Kidney glomerular epithelial cell (primary cell): ENCODE results near the gene NPL.

Source experiments
- DNase-seq: peaks from one replicate; lab custom pipeline; 2025; lab: John Stamatoyannopoulos, UW

NPL gene

GRCh38 chr1:182789138-182790076 lies at the start of gene NPL:
Gene NPL (plus strand): TSS chr1:182789773. CDS start chr1:182794372, 4,599 bp downstream.
- DNase-seq: peak; percentile 47

- DNase-seq: no peak
Measured at GRCh38 chr1:182740120-182740519, 49.5 kb upstream of the NPL start.

DNA sequence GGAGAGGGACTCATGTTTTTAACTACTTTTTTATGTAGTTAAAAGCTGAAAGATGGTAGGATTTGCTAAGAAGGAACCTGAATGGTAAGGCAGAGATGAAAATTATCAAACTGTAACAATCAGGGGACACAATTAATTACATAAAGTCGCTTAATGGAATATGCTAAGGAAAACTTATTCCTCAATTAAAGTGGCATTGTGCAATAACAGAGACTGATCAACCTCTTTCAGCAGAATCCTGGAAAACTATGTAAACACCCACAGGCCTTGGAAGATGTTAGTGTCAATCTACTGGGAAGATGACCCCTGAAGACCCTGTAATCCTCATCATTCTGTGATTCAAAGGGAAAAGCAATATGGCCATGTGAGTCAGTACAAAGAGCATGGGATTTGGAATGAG lies 46.8 kb upstream of the NPL start:
- no peak for DNase-seq

- no peak for DNase-seq
Measured at GRCh38 chr1:182752077-182752988, 37.2 kb upstream of the NPL start.

- no peak for DNase-seq
Measured at GRCh38 chr1:182754087-182754486, 35.5 kb upstream of the NPL start.

- DNase-seq: no peak
Measured at GRCh38 chr1:182754543-182755314, 34.8 kb upstream of the NPL start.

DNA sequence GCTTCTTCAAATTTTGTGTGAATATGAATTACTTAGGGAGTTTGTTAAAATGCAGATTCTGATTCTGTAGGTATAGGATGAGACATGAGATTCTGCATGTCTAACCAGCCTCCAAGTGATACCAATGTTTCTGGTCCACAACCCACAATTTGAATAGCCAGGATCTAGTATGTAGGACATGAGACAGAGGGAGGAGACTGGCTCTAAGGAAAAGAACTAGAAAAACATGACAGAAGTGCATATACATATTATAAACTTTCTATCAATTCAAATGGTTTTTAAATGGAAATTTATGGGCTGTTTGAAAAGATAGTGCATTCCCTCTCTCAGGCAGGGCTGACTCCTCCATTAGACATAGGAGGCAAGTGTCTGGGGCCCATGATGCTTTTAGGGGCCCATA lies 33.9 kb upstream of the NPL start:
- no peak for DNase-seq

- DNase-seq: no peak
Measured at GRCh38 chr1:182756423-182756822, 33.1 kb upstream of the NPL start.

DNA sequence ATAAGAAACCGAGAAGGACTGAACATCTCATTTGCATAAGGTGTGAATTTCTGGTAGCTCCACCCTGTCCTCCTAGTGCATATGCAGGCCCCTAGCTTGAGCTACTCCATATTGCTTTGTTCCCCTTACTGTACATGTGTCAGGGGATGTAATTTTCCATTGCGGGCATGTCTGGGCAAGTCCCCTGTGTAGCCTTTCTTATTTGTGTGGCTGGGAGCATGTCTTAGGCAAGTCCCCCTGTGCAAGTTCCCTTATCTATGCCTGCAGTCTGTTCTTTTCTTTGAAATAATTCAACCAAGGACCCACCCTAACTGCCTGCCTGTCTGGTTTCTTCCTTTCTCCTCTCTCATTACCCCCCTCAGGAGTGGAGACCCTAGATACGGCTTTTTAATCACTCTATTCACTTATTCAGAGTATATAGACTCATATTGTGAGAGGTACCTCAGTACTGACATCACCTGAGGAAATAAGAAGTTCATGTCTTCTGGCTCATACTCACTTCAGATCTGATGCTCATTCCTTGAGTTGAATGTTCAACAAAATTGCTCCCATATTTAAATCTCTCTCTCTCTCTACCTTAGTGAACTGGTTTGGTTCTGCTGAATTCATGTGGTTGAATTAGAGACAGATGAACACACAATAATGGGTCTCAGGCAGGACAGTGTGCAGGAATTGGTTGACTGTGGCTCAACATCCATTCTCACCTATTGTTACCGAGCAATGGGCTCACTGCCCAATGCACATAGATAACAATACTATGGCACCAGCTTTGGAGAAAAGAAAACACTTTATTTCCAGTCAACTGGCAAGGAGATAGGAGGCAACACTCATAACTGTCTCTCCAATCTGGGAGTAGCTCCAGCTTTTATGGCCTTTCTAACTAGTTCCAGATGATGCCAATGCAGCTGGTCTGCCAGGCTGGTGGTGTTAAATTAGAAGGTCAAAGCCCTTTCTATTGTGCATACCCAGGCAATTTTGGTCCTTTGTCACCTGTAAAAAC lies 27.9 kb upstream of the NPL start:
- DNase-seq: no peak

GRCh38 chr1:182762536-182762935 lies 27.0 kb upstream of the NPL start:
- DNase-seq: no peak

- DNase-seq: no peak
Measured at GRCh38 chr1:182764029-182764727, 25.4 kb upstream of the NPL start.

GRCh38 chr1:182765391-182765790 lies 24.2 kb upstream of the NPL start:
- no peak for DNase-seq

DNA sequence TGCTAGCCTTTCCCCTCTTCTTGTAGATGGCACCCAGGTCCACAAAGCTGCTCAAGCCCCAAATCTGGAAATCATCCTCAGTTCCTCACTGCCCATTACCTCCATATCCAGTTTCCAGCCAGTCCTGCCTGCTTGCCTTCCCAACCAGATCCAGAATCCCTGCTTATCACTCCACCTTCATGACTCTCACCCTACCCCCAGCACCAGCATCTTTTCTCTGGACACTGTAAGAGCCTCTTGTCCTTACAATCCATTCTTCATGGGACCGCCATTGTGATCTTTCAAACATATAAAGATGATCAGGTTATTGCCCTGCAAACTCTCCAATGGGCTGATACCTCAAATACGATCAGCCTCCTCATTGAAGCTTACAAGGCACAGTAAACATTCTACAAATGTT lies 23.5 kb upstream of the NPL start:
- no peak for DNase-seq

- DNase-seq: no peak
Measured at GRCh38 chr1:182766881-182767645, 22.5 kb upstream of the NPL start.

DNA sequence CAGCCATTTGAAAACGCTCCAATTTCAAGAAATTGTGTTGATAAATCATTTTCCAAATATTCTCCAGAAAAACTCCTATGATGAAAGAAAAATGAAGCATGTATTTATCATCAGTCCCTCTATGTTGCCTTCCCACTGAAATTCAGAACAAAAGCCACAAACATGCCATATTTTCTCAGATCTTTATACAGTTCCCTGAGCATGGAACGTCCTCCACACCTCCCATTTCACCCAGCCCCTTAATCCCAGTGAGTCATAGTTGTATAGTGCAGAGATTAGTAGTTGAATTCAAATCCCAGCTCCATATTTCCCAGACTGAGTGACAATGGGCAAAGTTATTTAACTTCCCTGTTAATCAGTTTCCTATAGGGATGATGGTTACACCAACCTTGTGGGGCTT lies 20.6 kb upstream of the NPL start:
- no peak for DNase-seq

GRCh38 chr1:182770232-182770631 lies 19.3 kb upstream of the NPL start:
- DNase-seq: no peak

- DNase-seq: no peak
Measured at GRCh38 chr1:182771187-182771984, 18.2 kb upstream of the NPL start.

DNA sequence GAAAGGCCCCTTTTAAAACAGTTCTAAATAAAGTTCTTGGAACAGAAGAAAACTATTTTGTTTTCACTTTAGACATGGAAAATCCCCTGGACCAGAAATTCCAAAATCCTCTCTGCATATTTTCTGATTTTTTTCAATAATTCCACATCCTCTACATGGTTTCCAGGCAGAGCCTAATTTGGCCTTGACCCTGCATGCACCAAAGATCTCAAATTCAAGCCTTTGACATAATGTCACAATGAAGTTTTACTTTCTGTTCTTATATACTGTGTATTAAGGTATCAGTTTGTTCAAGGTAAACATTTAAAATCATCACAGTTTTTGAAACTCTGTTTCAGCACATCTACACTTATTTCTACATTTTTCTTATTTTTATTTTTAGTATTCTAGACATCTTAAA lies 12.2 kb upstream of the NPL start:
- DNase-seq: no peak

DNA sequence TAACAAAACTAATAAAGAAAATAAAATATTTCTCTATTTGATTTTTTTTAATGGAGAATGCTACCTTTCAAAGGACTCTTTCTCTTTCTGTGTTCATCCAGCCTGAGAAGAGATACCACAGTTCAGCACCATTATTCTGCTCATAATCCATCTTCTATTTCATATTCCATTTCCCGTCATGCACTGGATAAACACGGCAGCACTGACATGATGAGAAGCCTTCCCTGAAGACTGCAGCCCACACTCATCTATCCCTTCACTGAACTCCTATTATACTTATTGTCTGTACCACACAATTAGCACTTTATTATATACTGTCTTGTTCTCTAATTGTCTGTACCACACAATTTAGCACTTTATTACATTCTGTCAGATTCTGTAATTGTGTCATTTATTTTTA lies 10.7 kb upstream of the NPL start:
- no peak for DNase-seq
